GM19193 (cell line): ENCODE measurements around the gene MANSC4.

Experiments used
- POLR2A ChIP-seq: IDR thresholded peaks from 4 replicates; pipeline ENCODE4 v1.6.1; 2011; ENCODE audit not compliant: insufficient read depth, insufficient read length; ENCODE audit errors: extremely low read depth

MANSC4 gene

GRCh38 chr12:27781680-27782079 is 1.6 kb upstream of the MANSC4 start:
- no peak for TF ChIP-seq POLR2A

GRCh38 chr12:27780612-27781408 is 774 bp upstream of the MANSC4 start:
- TF ChIP-seq POLR2A: no peak

- no peak for TF ChIP-seq POLR2A
Measured at GRCh38 chr12:27779416-27779919, 568 bp downstream of the MANSC4 start.

GRCh38 chr12:27778206-27778605 is 1.8 kb downstream of the MANSC4 start:
- TF ChIP-seq POLR2A: no peak

GRCh38 chr12:27777141-27777540 is 2.9 kb downstream of the MANSC4 start:
- TF ChIP-seq POLR2A: no peak

GRCh38 chr12:27772328-27773049 is 7.5 kb downstream of the MANSC4 start:
- no peak for TF ChIP-seq POLR2A

- no peak for TF ChIP-seq POLR2A
Measured at GRCh38 chr12:27771481-27772327, 8.3 kb downstream of the MANSC4 start.

- no peak for TF ChIP-seq POLR2A
Measured at GRCh38 chr12:27769142-27769673, 10.8 kb downstream of the MANSC4 start.

- TF ChIP-seq POLR2A: no peak
Measured at GRCh38 chr12:27766587-27766986, 13.4 kb downstream of the MANSC4 start.

- no peak for TF ChIP-seq POLR2A
Measured at GRCh38 chr12:27762757-27763156, 17.3 kb downstream of the MANSC4 start.

- no peak for TF ChIP-seq POLR2A
Measured at GRCh38 chr12:27756670-27757195, 23.3 kb downstream of the MANSC4 start.

- no peak for TF ChIP-seq POLR2A
Measured at GRCh38 chr12:27754795-27755194, 25.2 kb downstream of the MANSC4 start.

GRCh38 chr12:27751386-27752047 is 28.5 kb downstream of the MANSC4 start:
- no peak for TF ChIP-seq POLR2A

GRCh38 chr12:27747111-27747820 is 32.8 kb downstream of the MANSC4 start:
- no peak for TF ChIP-seq POLR2A

GRCh38 chr12:27743601-27744000 is 36.4 kb downstream of the MANSC4 start:
- no peak for TF ChIP-seq POLR2A
